ENCODE data around the gene TASOR2. TPM values are rescaled to one million over a fixed set of nuclear protein-coding genes. Genes with fewer than 3 reads are reported as not detected.

TASOR2 gene
- total RNA-seq, 1 donor from 2014 or later = 59.6 TPM

DNA sequence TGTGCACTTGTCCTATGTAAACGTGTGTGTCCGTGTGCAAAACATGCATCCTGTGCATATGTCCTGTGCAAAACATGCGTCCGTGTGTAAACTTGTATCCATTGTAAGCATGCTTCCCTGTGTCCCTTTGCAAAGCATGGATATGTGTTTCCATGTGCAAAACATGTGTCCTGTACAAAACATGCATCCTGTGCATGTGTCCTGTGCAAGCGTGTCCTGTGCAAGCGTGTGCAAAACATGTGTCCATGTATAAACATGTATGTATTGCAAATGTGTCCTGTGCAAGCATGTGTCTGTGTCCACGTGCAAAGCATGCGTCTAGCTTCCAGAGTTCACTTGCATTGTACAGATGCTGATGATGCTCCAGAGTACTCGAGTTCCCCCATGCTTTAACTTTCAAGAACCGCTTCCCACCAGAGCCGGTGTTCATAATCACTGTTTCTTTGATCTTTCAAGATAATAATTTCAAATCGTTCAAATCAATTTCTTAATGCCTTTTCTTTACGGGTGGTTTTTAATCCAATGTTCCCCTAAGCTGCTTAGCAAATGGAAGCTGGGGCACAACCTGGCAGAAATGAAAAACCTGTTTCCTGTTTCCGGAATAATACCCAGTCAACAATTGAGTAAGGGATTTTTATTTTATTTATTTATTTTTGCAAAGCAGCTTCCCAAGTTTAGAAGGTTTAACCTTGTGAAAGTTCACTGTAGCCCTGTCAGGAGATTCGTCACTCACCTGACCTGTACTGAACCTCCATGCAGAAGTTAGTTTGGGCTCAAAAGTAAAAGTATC, 17.6 kb upstream of the TASOR2 start:
- Mint-ChIP-seq H3K9me3 (ENCODE audit: unreplicated experiment) (no peaks in the 10 kb centered on the region), H3K4me1 (ENCODE audit: unreplicated experiment) (peaks cover 17% of the 10 kb centered on the region), H3K27ac (ENCODE audit: unreplicated experiment) (no peak overlapping the region)

GRCh38 chr10:5668429-5668828, 16.2 kb upstream of the TASOR2 start:
- no peak overlapping the region for H3K4me3 Mint-ChIP-seq (ENCODE audit: unreplicated experiment)
- no peak for DNase-seq (ENCODE audit: extremely low spot score, unreplicated experiment)
- peaks cover 17% of the 10 kb centered on the region for H3K4me1 Mint-ChIP-seq (ENCODE audit: unreplicated experiment)
- H3K27me3 Mint-ChIP-seq (ENCODE audit: unreplicated experiment) = peaks cover 17% of the 10 kb centered on the region
- no peaks in the 10 kb centered on the region for H3K9me3 Mint-ChIP-seq (ENCODE audit: unreplicated experiment)
- no peak for TF ChIP-seq CTCF (IDR thresholded peaks at IDR 0.05)
- H3K27ac Mint-ChIP-seq (ENCODE audit: unreplicated experiment) = no peak overlapping the region
- peaks cover 2% of the 10 kb centered on the region for H3K36me3 Mint-ChIP-seq (ENCODE audit: unreplicated experiment)

More for the DNA sequence above, 17.6 kb upstream of the TASOR2 start:
- Mint-ChIP-seq H3K36me3 (ENCODE audit: unreplicated experiment) (peaks cover 2% of the 10 kb centered on the region), H3K4me3 (ENCODE audit: unreplicated experiment) (peak overlapping the region; percentile 81), H3K27me3 (ENCODE audit: unreplicated experiment) (peaks cover 17% of the 10 kb centered on the region)
- TF ChIP-seq CTCF (IDR thresholded peaks at IDR 0.05) = no peak
- DNase-seq (ENCODE audit: extremely low spot score, unreplicated experiment) = no peak

GRCh38 chr10:5669604-5670003, 15.0 kb upstream of the TASOR2 start:
- Mint-ChIP-seq H3K27me3 (ENCODE audit: unreplicated experiment) (peaks cover 17% of the 10 kb centered on the region), H3K4me3 (ENCODE audit: unreplicated experiment) (no peak overlapping the region), H3K27ac (ENCODE audit: unreplicated experiment) (no peak overlapping the region), H3K9me3 (ENCODE audit: unreplicated experiment) (peaks cover 5% of the 10 kb centered on the region), H3K36me3 (ENCODE audit: unreplicated experiment) (no peaks in the 10 kb centered on the region), H3K4me1 (ENCODE audit: unreplicated experiment) (peaks cover 13% of the 10 kb centered on the region)
- no peak for TF ChIP-seq CTCF (IDR thresholded peaks at IDR 0.05)
- DNase-seq (ENCODE audit: extremely low spot score, unreplicated experiment) = no peak

DNA sequence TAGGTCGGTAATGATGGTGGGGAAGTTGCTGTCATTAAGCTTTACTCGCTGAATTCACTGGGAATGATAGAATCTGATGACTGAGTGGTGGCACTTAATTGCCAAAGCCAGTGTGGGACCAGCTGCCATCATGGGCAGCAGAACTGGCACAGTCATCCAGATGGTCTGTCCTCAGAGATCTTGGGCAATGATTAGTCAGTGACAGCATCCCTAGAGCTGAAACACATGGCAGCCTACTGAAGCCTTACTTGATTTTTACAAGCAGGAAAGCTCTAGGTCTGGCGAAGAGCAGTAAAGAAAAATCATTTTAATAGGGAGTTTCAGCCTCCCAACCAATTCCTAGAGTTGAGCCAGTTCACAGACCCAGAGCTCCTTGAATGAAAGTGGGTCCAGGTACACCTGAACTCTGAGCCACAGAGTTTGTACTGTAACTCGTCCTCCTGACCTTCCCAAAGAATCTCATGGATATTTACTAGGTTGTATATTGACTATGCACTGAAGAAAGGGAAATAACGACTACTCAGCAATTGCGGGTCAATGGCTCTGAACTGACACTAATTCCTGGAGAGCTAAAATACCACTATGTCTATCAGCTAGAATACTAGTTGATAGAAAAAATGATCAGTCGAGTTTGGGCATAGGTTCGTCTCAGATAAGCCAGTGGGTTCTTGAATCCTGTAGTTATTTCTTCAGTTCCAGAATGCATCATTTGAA, 13.8 kb upstream of the TASOR2 start:
- Mint-ChIP-seq H3K36me3 (ENCODE audit: unreplicated experiment) (no peaks in the 10 kb centered on the region), H3K9me3 (ENCODE audit: unreplicated experiment) (peaks cover 6% of the 10 kb centered on the region), H3K27ac (ENCODE audit: unreplicated experiment) (no peak overlapping the region), H3K4me3 (ENCODE audit: unreplicated experiment) (no peak overlapping the region), H3K27me3 (ENCODE audit: unreplicated experiment) (peaks cover 17% of the 10 kb centered on the region), H3K4me1 (ENCODE audit: unreplicated experiment) (peaks cover 8% of the 10 kb centered on the region)
- no peak for TF ChIP-seq CTCF (IDR thresholded peaks at IDR 0.05)
- DNase-seq (ENCODE audit: extremely low spot score, unreplicated experiment) = no peak

DNA sequence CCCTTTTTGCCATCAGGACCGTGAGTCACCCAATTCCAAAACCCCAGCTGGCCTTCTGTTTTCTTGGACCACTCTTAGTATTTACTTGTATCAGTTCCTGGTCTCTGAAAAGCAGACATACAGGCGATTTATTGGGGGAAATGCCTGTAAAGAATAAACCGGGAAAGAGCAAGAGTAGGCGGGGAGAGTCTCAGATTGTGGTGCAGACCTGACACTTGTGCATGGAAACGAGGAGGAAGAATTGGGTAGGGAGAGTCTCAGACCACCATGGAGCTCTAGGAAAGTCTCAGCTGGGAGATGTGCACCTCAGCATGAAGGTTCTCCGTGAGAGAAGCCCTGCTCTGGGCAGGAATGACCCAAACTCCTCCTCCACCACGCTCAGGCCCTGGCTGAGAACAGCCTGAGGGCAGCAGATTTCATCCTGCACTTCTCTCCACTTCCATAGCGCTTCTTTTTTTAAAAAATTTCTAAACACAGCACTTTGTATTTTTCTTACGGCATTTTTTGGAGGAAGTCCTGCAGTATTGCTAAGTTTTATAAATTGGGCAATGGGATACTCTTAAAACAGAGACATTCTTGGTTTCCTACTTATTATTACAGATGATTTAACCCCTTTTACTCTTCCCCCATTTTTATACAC, 6.1 kb upstream of the TASOR2 start:
- DNase-seq (ENCODE audit: extremely low spot score, unreplicated experiment) = no peak
- no peak overlapping the region for H3K27ac Mint-ChIP-seq (ENCODE audit: unreplicated experiment)
- no peak for TF ChIP-seq CTCF (IDR thresholded peaks at IDR 0.05)
- H3K9me3 Mint-ChIP-seq (ENCODE audit: unreplicated experiment) = peaks cover 6% of the 10 kb centered on the region
- no peaks in the 10 kb centered on the region for H3K36me3 Mint-ChIP-seq (ENCODE audit: unreplicated experiment)
- H3K4me3 Mint-ChIP-seq (ENCODE audit: unreplicated experiment) = no peak overlapping the region
- no peaks in the 10 kb centered on the region for H3K4me1 Mint-ChIP-seq (ENCODE audit: unreplicated experiment)
- peaks cover 31% of the 10 kb centered on the region for H3K27me3 Mint-ChIP-seq (ENCODE audit: unreplicated experiment)

All from osteocyte (in vitro differentiated cells).